Stimulated activated naive CD8-positive, alpha-beta T cell treated with anti-CD3 and anti-CD28 coated beads, Interleukin-15, amount 100 ng/mL, for 72 hours (primary cell): ENCODE data around the gene SREBF2.
"Not testable (repeated sequence)": the region's sequence is repeated elsewhere in the genome, so short reads cannot be mapped to it uniquely, and the experiment has no call there.

ENCODE experiments used
- ATAC-seq: fragments of 150-1000 bp; cut with Tn5 transposase; 2 replicates; pipeline ENCODE4 v1.10.0; 2021; ENCODE audit warnings: mild to moderate bottlenecking, moderate library complexity
- DNase-seq, 2 donors: peaks; one replicate each; pipeline ENCODE4 v3.0.0; 2021 to 2022
- H3K27ac Mint-ChIP-seq, 2 donors: one replicate each; pipeline ENCODE4 v1.8.0; 2022; ENCODE audit warnings: mild to moderate bottlenecking in 2 of 2, mixed read lengths in 2 of 2, moderate library complexity in 2 of 2
- H3K27me3 Mint-ChIP-seq: one replicate; pipeline ENCODE4 v1.8.0; 2022; ENCODE audit warnings: mixed read lengths
- H3K4me1 Mint-ChIP-seq: one replicate; pipeline ENCODE4 v1.8.0; 2022; ENCODE audit warnings: mild to moderate bottlenecking, mixed read lengths
- H3K4me3 Mint-ChIP-seq, 2 donors: one replicate each; pipeline ENCODE4 v1.8.0; 2022; ENCODE audit warnings: mild to moderate bottlenecking in 2 of 2, mixed read lengths in 2 of 2, moderate library complexity in 1 of 2
- H3K9me3 Mint-ChIP-seq, 2 donors: one replicate each; pipeline ENCODE4 v1.8.0; 2022; ENCODE audit warnings: mixed read lengths in 2 of 2

The SREBF2 gene

DNA sequence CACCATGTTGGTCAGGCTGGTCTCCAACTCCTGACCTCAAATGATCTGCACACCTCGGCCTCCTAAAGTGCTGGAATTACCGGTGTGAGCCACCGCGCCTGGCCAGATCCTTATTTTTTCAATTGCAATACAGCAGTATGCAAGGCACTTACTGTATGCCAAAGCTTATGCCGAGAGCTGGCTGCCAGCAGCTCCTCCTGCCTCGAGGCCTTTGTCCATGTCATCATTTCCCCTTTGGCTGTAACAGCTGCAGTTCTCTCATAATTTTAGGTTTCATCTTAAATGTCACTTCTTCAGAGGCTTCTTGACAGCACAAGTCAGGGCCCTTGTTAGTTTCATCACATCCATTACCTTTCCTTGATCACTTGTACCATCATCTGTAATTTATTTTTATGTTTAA lies 1.5 kb upstream of the SREBF2 start:
- ATAC-seq = no peak
- H3K27me3 Mint-ChIP-seq = no peaks in the 10 kb centered on the region
- H3K4me3 Mint-ChIP-seq = peak overlapping the region; percentile 16 to 88
- no peaks in the 10 kb centered on the region for H3K9me3 Mint-ChIP-seq
- DNase-seq = no peak
- H3K4me1 Mint-ChIP-seq = peaks cover 56% of the 10 kb centered on the region
- H3K27ac Mint-ChIP-seq = no peak overlapping the region

DNA sequence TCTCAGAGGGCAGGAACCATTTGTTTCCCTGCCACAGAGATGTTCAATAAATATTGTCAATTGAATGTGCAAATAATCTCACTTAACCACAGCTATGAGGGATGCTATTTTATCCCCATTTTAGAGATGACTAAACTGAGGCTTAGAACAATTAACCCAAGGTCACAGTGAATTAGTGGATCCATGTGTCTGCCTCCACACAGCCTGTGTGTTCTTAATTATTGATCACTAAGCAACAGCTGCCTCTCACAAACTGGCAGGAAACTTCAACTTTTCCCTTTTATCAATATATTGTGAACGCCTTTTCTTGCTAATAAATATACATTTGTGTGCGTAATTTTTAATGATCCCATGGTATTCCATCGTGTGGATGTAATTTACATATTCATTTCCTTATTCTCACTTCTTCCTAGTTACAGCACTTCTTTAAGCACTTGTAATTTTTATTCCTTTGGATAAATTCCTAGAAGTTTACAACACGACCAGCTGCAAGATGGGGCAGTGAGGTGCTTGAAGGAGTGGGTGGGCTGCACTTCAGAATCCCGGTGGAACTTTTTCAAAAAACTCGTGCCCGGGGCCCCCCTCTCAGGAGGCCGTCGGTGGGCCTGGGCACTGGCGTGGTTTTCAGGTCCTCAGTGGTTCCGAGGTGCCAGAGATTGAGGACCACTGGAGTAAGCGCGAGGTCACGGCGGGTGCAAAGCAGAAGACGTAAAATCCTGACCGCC lies 915 bp upstream of the SREBF2 start:
- Mint-ChIP-seq H3K4me1 (peaks cover 58% of the 10 kb centered on the region), H3K4me3 (peak overlapping the region; percentile 88 to 97), H3K9me3 (no peaks in the 10 kb centered on the region), H3K27me3 (no peaks in the 10 kb centered on the region), H3K27ac (peak overlapping the region; percentile 99)
- no peak for ATAC-seq
- no peak for DNase-seq

DNA sequence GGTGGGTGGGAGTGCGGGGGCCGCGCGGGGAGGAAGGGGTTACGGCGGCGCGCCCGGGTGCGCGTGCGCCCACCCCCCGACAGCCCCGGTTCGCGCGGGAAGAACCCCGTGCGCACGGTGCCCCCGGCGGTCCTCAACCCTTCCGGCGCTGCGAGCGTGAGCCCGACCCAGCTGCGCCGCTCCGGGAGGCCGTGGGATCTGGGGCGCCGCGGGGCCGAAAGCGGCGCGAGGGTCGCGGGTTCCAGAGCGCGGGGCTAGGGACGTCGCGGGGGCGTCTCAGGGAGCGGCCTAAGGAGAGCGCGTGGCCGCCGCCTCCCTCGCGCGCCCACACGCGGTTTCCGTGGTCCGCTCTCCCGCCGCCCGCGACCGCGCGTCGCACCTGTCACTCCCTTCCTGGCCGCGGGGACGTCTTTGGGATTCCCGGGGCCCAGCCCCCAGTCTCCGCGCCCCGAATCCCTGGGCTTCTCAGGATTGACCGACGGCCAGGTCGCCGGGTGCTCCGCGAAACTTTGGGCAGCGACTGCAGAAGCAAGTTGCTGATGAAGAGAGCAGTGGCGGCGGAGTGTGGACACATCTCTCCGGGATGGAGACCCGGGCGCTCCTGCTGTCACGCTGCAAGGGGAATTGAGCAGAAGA lies 582 bp downstream of the SREBF2 start:
- Mint-ChIP-seq H3K27ac (peak overlapping the region; percentile 37 to 95), H3K4me3 (peak overlapping the region; percentile 88 to 97), H3K4me1 (peaks cover 55% of the 10 kb centered on the region), H3K9me3 (no peaks in the 10 kb centered on the region), H3K27me3 (no peaks in the 10 kb centered on the region)
- DNase-seq = peak; percentile 41 to 53
- ATAC-seq = peak; percentile 48

DNA sequence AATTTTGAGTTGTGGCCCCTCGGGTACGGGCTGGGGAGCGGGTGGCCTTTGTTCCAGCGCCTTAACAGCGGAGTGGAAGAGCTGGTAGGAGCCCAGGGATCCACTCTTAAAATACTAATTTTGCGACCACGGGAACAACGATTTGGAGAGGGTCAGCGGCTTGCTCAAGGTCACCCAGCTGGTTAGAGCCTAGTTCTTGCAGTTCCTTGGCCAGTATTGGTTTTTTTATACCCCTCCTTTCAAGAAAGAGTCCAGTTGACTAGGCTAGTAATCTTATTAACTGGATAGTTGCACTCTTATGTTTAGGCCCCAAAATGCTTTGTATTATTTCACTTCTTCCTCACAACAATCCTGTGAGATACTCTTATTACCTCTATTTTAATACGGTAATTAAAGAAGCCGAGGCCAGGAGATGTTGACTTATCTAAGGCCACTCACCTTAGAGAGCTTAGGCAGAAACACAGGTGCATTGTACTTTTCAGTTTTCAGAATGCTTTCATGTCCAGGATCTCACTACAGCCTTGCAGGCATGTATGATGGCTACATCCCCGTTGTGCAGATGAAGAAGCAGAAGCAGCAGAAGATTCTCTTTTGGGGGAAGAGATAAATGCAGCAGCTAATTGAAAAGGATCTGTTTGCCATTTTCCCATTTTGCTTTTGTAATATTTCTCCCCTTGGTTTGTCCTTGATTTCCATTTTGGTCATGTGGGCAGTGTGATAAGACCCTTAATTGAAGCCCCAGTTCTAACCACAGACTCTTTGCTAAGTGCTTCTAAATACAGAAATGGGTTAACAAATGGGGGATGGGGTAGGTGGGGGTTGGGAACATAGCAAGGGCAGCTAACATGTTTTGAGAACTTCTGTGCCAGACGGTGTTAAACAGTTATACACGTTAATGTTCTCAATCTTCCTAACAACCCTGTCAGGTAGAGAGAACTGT lies 1.4 kb downstream of the SREBF2 start:
- H3K27ac Mint-ChIP-seq = peak overlapping the region; percentile 37 to 95
- no peak for ATAC-seq
- peaks cover 61% of the 10 kb centered on the region for H3K4me1 Mint-ChIP-seq
- H3K27me3 Mint-ChIP-seq = no peaks in the 10 kb centered on the region
- DNase-seq = no peak
- H3K4me3 Mint-ChIP-seq = peak overlapping the region; percentile 88 to 89
- no peaks in the 10 kb centered on the region for H3K9me3 Mint-ChIP-seq

DNA sequence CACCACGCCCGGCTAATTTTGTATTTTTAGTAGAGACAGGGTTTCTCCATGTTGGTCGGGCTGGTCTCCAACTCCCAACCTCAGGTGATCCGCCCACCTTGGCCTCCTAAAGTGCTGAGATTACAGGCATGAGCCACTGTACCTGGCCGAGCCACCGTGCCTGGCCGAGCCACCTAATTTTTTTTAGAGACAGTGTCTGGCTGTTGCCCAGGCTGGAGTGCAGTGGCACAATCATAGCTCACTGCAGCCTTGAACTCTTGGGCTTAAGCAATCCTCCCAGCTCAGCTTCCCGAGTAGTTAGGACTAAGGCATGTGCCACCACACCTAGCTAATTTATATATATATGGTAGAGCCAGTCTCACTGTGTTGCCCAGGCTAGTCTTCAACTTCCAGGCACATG lies 2.6 kb downstream of the SREBF2 start:
- not testable (repeated sequence) for H3K9me3 Mint-ChIP-seq, DNase-seq, H3K27ac Mint-ChIP-seq, ATAC-seq, H3K27me3 Mint-ChIP-seq, H3K4me3 Mint-ChIP-seq
- H3K4me1 Mint-ChIP-seq = peaks cover 69% of the 10 kb centered on the region

DNA sequence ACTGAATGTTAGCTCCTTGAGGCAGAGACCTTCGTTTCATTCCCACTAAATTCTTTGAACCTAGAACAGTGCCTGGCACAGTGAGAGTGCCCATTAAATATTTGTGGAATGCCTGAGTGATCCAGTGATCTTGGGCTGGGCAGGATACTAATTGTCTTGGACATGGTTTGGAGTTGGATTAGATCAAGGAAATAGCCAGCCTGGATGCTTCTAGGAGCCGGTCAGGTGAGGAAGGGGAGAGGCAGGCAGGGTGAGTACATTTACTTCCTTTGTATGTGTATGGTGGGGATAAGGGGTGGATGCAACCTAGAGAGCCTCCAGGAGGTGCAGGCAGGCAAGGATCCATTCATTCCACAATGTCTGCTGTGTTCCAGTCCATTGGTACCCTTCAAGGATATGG lies 3.6 kb downstream of the SREBF2 start:
- no peaks in the 10 kb centered on the region for H3K9me3 Mint-ChIP-seq
- ATAC-seq (no peak), DNase-seq (no peak)
- no peak overlapping the region for H3K4me3 Mint-ChIP-seq
- H3K4me1 Mint-ChIP-seq = peaks cover 69% of the 10 kb centered on the region
- H3K27me3 Mint-ChIP-seq = no peaks in the 10 kb centered on the region
- H3K27ac Mint-ChIP-seq = no peak overlapping the region

DNA sequence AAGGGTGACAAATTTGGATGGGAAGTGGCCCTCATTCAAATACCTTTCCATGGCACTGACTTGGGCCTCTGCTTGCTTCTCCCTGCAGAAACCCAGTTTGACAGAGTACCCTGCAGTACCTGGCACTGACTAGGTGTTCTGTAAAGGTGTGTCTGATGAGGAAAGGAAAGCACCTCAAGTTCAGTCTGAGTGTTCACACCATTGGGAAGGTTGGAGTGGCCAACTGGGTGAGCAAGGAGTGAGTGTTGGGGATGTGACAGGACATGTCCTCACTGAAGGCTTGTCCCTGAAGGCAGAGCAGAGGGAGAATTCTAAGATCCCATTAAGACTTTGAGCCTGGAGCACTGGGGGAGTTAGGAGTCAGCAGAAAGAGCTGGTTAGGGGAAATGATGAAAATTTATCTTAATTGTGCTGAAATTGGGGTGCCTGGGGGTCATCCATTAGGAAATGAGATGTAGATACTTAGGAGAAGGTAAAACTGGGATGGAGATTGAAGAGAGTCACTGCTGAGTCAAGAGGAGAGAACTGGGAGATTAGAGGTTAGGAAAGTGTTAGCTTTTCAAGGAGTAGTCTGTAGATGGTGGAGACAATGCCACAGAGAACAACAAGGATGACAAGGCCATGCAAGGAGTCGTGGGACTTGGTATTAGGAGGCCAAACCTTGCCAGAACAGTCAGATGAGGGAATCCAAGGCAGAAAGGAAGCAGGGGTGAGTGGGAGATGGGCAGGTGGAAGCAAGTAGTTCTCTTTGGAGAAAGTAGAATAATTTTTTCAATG lies 6.1 kb downstream of the SREBF2 start:
- H3K27ac Mint-ChIP-seq = peak overlapping the region in 1 of 2 donors; percentile 3

DNA sequence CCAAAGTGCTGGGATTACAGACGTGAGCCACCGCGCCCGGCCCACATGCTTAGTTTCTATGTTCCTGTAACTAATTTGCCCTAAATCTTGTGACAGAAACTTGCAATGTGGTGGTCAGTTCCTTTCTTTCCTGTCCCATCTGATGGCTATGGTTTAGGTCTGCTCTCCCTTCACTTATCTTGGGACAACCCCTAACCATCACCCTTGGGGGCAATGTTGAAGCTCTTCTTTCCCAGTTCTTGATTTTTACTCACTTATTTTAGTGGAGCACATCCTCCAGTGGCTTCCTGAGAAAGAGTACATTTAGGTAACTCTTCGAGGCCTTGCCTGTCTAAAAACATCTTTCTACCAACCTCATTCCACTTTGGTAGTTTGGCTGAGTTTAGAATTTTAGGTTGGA lies 7.3 kb downstream of the SREBF2 start:
- Mint-ChIP-seq H3K9me3 (no peaks in the 10 kb centered on the region), H3K27me3 (no peaks in the 10 kb centered on the region), H3K27ac (peak overlapping the region in 1 of 2 donors; percentile 23), H3K4me3 (no peak overlapping the region), H3K4me1 (peaks cover 75% of the 10 kb centered on the region)
- DNase-seq (no peak), ATAC-seq (no peak)

More for the DNA sequence above, 6.1 kb downstream of the SREBF2 start:
- Mint-ChIP-seq H3K4me3 (no peak overlapping the region), H3K27me3 (no peaks in the 10 kb centered on the region), H3K9me3 (no peaks in the 10 kb centered on the region), H3K4me1 (peaks cover 71% of the 10 kb centered on the region)
- ATAC-seq (no peak), DNase-seq (no peak)

DNA sequence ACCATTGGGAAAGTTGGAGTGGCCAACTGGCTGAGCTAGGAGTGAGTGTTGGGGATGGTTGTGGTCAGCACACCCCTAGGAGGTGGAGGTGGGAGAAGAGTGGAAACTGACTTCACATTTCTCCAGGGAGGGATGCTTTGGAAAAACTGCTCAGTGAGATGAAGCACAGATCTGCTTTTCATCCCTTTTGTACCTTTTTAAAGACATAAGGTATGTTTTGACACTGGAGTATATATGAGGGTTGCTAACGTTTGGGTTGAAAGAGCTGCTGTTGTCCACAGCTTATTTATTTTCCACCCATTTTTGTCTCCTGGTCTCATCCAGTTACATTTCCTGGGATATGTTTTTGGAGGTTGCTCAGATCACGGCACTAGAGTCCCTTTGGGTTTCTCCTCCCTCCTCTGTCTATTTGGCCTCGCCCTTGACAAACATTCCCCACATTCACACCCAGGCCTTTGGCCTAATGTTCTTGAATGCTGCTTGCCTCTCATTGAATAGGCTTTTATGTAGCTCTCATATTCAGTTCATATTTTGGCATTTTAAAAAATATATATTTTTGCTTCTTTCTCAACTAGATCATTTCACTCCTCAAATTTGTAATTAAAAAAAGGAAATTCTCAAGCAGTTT lies 8.3 kb downstream of the SREBF2 start:
- no peaks in the 10 kb centered on the region for H3K27me3 Mint-ChIP-seq
- no peak overlapping the region for H3K27ac Mint-ChIP-seq
- ATAC-seq (no peak), DNase-seq (no peak)
- no peak overlapping the region for H3K4me3 Mint-ChIP-seq
- no peaks in the 10 kb centered on the region for H3K9me3 Mint-ChIP-seq
- peaks cover 79% of the 10 kb centered on the region for H3K4me1 Mint-ChIP-seq

DNA sequence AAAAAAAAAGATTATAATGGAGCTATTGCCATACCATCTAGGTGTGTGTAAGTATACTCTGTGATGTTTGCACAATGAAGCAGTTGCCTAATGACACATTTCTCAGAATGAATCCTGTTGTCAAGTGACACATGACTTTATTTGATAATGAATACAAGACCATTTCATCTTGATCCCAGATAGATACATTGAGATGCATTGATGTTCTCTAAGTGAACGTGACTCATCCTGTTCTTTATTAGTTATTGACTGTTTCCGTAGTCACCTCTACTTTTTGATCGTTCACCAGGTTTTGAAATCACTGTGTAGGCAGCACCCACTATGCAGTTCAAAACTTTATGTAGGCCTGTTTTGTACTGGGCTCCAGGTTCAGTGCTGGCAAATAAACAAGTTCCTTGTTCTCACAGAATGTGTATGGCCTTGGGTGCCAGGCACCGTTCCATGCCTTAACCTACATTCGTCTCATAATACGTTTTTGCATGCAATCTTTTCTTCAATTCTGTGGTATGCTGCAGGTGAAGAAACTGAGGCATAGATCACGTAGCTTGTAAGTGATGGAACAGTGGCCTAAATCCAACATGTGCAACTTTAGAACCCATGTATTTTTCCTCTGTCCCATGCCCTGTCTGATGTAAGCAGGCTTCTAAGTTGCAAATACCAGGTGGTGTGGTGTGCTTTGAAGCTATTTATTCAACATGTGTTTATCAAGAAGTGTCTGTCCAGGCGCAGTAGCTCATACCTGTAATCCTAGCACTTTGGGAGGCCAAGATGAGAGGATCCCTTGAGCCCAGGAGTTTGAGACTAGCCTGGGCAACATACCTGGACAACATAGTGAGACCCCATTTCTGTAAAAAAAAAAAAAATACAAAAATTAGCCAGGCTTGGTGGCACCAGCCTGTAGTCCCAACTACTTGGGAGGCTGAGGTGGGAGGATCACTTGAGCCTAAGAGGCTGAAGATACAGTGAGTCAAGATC lies 10.4 kb downstream of the SREBF2 start:
- H3K27ac Mint-ChIP-seq = peak overlapping the region in 1 of 2 donors; percentile 57
- no peak overlapping the region for H3K4me3 Mint-ChIP-seq
- peak; percentile 96 for ATAC-seq

DNA sequence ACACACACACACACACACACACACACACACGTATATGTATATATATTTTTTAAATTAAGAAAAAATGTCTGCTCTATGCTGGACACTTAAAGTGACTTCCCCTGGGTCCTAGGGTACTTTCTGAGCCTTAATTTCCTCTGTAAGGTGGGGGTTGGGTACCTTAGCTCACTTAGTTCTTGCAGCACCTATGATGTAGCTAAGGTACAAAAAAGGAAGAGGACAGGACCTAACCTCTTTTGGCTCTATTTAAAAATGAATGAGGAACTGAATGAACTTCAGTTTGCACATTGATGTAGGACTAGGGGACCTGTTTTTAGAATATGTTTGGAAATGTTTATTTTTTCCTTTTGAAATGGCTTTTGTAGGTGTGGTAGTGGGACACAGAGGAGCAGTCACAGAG lies 11.1 kb downstream of the SREBF2 start:
- H3K4me3 Mint-ChIP-seq = no peak overlapping the region
- no peak for ATAC-seq
- H3K27me3 Mint-ChIP-seq = no peaks in the 10 kb centered on the region
- peaks cover 73% of the 10 kb centered on the region for H3K4me1 Mint-ChIP-seq
- DNase-seq = no peak
- H3K27ac Mint-ChIP-seq = peak overlapping the region in 1 of 2 donors; percentile 27
- H3K9me3 Mint-ChIP-seq = no peaks in the 10 kb centered on the region

More for the DNA sequence above, 10.4 kb downstream of the SREBF2 start:
- H3K4me1 Mint-ChIP-seq = peaks cover 77% of the 10 kb centered on the region
- DNase-seq = peak in 1 of 2 donors; percentile 23
- no peaks in the 10 kb centered on the region for H3K27me3 Mint-ChIP-seq
- H3K9me3 Mint-ChIP-seq = no peaks in the 10 kb centered on the region

DNA sequence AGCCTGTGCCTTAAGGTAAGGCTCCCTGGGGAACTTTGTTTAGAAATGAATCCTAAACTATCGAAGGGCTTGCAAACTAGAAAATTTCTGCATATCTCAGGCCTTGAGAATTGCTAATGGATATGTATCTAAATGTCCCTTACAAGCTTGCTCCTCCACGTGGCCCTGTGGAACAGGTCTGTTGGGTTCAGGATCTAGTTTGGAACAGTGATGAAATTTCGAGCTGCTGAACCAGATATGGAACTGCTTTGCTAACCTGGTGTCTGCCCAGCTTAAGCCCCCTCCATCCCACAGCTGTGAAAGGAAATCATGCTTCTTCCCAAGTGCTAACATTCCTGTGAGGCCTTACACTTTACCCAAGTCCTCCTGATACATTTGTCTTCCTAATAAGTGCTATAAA lies 11.6 kb downstream of the SREBF2 start:
- Mint-ChIP-seq H3K4me1 (peaks cover 68% of the 10 kb centered on the region), H3K4me3 (no peak overlapping the region), H3K27ac (peak overlapping the region; percentile 27 to 59), H3K9me3 (no peaks in the 10 kb centered on the region), H3K27me3 (no peaks in the 10 kb centered on the region)
- DNase-seq (no peak), ATAC-seq (no peak)

DNA sequence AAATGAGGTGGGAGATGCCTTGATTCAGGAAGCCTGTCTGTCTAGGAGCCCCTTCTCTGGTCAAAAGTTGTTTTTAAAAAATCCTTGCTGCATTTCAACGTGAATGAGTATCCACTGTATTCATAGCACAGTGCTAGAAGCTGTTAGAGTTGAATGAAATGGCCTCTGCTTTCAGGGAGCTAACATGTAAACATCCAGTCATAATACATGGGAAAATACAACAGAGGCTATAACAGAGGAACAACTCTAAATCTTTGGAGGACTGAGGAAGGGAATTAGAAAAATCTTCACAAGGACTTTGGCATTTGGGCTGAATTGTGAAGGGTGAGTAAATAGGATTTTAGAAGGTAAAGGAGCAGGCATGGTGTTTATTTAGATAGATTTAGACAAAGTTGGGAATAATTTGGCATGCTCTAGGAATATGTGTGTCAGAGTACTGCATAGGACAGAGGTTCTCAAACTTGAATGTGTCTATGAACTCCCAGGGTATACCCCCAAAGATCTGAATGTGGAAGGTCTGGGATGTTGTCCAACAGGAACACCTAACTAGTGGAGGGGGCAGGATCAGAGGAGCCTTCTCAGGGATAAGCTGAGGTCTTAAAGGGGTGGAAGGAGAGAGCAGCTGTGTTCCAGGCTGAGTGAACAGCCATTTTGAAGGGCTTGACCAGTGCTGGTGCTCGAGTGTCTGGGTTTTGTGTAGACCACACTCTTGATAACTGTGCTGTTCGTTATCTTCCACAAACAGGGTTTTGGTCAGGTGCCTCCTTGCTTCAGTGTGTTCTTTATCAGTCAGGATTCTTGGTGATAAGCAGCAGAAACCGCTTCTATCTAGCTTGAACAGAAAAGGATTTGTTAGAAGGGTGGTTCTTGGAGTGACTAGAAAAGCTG lies 12.7 kb downstream of the SREBF2 start:
- Mint-ChIP-seq H3K27ac (peak overlapping the region in 1 of 2 donors; percentile 59), H3K4me1 (peaks cover 67% of the 10 kb centered on the region), H3K4me3 (no peak overlapping the region), H3K27me3 (no peaks in the 10 kb centered on the region), H3K9me3 (no peaks in the 10 kb centered on the region)
- no peak for ATAC-seq
- no peak for DNase-seq
